Hepatocyte (in vitro differentiated cells): Measurements from ENCODE around the gene COIL.

ENCODE experiments used
- CTCF ChIP-seq: fragments of 200-600 bp; sonication (generic); IDR thresholded peaks from 2 replicates; pipeline ENCODE4 v1.5.1; 2016; ENCODE audit warnings: antibody characterized with exemption, mild to moderate bottlenecking; ENCODE audit not compliant: poor library complexity
- EZH2 ChIP-seq: fragments of 200-600 bp; sonication (generic); IDR thresholded peaks from 2 replicates; pipeline ENCODE4 v1.6.1; 2016; ENCODE audit warnings: antibody characterized with exemption, mild to moderate bottlenecking, borderline replicate concordance

- no peak for TF ChIP-seq CTCF
- TF ChIP-seq EZH2: no peak
Observed at GRCh38 chr17:56926270-56926669, 34.6 kb downstream of the COIL start.
